ENCODE measurements around the gene SLCO1B1.
"Not testable (repeated sequence)": the region's sequence is repeated elsewhere in the genome, so short reads cannot be mapped to it uniquely, and the experiment has no call there.

SLCO1B1 gene, protein sequence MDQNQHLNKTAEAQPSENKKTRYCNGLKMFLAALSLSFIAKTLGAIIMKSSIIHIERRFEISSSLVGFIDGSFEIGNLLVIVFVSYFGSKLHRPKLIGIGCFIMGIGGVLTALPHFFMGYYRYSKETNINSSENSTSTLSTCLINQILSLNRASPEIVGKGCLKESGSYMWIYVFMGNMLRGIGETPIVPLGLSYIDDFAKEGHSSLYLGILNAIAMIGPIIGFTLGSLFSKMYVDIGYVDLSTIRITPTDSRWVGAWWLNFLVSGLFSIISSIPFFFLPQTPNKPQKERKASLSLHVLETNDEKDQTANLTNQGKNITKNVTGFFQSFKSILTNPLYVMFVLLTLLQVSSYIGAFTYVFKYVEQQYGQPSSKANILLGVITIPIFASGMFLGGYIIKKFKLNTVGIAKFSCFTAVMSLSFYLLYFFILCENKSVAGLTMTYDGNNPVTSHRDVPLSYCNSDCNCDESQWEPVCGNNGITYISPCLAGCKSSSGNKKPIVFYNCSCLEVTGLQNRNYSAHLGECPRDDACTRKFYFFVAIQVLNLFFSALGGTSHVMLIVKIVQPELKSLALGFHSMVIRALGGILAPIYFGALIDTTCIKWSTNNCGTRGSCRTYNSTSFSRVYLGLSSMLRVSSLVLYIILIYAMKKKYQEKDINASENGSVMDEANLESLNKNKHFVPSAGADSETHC

DNA sequence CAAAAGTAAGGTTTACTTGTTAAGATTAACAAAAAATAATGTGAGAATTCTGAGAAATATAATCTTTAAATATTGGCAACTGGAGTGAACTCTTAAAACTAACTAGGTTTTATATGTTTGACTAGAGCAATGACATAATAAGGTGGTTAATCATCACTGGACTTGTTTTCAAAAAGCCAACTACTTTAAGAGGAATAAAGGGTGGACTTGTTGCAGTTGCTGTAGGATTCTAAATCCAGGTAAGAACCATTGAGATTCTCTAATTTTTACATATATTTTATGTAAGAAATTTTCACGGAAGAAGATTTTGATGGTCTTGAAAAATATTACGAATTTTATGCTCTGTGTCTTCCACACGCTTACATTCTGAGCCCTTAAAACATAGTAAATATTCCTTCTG, at the start of gene SLCO1B1:
SLCO1B1 (plus strand) TSS at position 197 of the 400 bp plus-strand sequence. CDS start 10,381 bp downstream, outside the sequence.
- DNase-seq, result no peak

DNA sequence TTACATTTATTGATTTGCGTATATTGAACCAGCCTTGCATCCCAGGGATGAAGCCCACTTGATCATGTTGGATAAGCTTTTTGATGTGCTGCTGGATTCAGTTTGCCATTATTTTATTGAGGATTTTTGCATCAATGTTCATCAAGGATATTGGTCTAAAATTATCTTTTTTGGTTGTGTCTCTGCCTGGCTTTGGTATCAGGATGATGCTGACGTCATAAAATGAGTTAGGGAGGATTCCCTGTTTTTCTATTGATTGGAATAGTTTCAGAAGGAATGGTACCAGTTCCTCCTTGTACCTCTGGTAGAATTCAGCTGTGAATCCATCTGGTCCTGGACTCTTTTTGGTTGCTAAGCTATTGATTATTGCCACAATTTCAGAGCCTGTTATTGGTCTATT, 46.2 kb upstream of the SLCO1B1 start:
- DNase-seq, result not testable (repeated sequence)

DNA sequence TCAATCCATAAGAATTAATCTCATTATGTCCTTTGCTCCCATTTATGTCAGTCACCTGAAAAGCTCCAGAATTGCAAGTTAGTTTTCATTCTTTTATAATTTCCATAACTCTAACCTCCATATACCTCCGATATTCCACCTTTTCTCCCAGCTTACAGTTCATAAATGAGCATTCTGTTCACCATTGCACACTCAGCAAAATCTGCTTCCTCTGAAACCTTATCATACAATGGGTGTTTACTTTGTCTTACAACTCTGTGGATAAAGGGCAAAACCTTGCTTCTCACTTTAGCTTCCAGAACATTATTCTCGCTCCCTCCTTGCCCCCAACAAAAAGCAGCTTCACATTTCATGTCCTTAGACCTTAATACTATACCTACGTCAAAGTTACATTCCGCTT, 19.3 kb upstream of the SLCO1B1 start:
- DNase-seq, result no peak

DNA sequence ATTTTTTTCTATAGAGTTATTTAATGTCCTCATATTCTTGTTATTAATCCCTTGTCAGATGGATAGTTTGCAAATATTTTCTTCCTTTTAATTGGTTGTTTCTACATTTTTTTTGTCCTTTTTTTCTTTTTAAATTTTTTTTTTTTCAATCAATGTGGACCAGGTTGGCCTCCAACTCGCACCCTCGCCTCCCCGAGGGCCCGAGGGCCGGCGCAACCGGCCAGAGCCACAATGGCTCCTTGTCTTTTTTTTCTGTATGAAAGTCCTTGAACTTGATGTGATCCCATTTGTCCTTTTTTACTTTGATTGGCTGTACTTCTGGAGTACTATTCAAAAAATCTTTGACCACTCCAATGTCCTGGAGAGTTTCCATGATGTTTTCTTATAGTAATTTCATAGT, 17.7 kb upstream of the SLCO1B1 start:
- DNase-seq, result no peak

DNA sequence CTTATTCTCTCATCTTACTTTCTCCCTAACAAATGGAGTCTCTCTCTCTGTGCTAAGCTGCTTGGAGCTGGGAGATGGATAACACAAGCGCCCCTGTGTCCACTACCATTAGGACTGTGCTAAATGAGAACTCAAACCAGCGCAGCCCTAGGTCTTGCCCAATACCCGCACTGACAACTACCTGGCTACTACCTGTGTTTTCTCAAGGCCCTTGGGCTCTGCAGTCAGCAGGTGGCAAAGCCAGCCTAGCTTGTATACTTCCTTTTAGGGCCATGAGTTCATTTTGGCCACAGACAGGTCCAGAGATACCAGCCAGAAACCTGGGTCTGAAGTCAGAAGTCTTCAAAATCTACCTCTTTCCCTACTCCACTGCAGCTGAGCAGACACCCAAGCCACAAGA, 13.0 kb upstream of the SLCO1B1 start:
- DNase-seq, result no peak

DNA sequence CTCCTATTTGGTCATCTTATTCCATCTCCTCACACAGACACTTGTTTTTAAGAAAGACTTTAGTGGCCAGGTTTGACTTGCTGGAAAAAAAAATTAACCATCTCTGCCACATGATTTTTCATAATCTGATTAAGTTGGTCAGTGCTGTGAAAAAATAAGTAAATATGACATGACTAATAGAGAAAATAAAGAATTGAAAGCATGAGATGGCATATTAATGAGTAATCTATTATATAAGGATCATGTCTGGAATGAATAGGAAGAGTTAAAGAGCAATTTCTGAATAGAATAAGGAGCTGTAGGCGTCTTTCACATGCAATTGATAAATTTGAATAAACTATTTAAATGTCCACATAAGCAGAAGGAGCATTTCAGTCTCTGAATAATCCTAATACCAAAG, 12.2 kb upstream of the SLCO1B1 start:
- DNase-seq, result no peak

DNA sequence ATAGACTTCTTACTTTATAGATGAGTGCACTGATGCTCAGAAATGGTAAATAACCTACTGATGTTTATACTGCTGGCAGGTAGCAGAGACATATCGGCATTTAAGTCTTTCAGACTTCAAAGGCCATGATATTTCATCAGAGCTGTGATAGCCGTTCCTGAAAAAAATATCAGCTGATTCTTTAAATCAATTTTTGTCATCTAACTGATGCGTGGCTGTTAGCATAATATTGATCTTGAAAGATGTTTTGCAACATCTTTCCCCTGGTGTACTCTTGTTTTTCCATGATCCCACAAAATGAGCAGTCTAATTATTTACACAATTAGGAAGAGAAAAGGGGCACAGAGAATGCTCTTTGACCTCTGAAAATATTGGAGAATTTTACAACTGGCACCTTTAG, 1.6 kb upstream of the SLCO1B1 start:
- no peak for DNase-seq

DNA sequence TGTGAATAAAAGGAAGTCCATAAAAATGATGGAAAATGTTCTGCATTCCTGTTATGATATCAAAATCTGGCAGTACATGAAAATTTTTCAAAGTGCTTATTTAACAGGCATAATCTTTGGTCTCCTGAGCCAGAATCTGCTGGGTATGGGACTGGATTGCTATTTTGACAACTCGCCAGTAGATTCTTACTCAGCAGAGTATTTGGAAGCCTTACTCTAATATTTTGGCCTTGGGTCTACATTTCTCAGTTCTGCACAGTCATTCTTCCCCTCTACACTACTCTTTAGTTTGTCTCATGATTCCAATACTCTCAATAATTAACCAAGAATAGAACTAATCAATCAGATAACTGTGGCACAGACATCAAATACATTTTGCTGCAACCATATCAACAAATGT, 1.1 kb upstream of the SLCO1B1 start:
- no peak for DNase-seq

DNA sequence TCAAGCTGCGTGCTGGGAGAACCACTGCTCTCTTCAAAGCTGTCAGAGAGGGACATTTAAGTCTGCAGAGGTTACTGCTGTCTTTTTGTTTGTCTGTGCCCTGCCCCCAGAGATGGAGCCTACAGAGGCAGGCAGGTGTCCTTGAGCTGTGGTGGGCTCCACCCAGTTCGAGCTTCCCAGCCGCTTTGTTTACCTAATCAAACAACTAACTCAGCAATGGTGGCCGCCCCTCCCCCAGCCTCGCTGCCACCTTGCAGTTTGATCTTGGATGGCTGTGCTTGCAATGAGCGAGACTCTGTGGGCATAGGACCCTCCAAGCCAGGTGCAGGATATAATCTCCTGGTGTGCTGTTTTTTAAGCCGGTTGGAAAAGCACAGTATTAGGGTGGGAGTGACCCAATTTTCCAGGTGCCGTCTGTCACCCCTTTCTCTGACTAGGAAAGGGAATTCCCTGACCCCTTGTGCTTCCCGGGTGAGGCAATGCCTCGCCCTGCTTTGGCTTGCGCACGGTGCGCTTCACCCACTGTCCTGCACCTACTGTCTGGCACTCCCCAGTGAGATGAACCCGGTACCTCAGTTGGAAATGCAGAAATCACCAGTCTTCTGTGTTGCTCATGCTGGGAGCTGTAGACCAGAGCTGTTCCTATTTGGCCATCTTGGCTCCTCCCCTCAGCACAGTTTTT, 6.5 kb downstream of the SLCO1B1 start:
- DNase-seq, result not testable (repeated sequence)

DNA sequence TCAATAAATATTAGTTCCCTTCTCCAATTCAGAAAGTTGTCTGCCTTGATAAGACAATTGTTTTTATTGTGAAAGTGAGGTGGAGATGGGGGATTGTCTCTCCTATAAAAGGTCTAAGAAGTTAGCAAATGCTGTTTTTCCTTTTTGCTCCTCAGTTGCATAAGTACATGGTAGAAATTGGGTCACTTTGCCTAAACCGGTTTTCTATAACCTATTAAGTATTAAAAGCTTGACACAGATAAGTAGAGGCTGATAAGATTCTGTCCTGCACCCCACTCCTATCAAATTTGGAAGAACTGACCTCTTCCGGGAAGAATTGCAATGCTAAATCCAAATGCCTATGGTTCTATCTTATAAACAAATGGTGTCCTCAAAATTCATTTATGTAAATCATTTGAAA, 7.0 kb downstream of the SLCO1B1 start:
- DNase-seq, result no peak

DNA sequence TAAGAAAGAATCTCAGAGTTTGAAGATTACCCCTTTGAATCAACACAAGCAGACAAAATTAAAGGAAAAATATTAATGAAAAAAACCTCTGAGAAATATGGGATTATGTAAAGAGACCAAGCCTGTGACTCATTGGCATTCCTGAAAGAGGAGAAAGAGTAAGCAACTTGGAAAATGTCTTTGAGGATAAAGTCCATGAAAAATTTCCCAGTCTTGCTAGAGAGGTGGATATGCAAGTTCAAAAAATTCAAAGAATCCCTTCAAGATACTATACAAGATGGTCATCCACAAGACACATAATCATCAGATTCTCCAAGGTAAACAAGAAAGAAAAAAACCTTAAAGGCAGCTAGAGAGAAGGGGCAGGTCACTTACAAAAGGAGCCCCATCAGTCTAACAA, 13.3 kb downstream of the SLCO1B1 start:
- no peak for DNase-seq

DNA sequence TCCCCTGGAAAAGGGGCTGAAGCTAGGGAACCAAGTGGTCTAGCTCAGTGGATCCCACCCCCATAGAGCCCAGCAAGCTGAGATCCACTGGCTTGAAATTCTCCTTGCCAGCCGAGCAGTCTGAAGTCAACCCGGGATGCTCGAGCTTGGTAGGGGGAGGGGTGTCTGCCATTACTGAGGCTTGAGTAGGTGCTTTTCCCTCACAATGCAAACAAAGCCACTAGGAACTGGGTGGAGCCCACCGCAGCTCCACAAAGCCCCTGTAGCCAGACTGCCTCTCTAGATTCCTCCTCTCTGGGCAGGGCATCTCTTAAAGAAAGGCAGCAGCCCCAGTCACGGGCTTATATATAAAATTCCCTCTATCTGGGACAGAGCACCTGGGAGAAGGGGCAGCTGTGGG, 18.9 kb downstream of the SLCO1B1 start:
- DNase-seq, result not testable (repeated sequence)

DNA sequence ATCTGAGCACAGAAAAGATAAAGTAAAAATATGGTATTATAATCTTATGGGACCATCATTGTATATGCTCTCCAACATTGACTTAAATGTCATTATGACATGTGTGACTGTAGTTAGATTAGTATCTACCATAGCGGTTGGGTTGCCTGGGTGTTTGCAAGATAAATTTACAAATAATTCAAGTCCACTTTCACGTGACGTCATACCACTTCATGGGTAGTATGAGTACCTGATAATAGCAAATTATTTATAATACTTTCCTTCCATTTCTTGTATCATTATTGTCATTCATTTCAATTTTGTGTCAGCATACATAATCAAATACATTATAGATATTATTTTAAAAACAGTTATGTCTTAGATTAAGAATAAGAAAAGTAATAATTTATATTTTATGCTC, 20.2 kb downstream of the SLCO1B1 start:
- DNase-seq, result no peak

DNA sequence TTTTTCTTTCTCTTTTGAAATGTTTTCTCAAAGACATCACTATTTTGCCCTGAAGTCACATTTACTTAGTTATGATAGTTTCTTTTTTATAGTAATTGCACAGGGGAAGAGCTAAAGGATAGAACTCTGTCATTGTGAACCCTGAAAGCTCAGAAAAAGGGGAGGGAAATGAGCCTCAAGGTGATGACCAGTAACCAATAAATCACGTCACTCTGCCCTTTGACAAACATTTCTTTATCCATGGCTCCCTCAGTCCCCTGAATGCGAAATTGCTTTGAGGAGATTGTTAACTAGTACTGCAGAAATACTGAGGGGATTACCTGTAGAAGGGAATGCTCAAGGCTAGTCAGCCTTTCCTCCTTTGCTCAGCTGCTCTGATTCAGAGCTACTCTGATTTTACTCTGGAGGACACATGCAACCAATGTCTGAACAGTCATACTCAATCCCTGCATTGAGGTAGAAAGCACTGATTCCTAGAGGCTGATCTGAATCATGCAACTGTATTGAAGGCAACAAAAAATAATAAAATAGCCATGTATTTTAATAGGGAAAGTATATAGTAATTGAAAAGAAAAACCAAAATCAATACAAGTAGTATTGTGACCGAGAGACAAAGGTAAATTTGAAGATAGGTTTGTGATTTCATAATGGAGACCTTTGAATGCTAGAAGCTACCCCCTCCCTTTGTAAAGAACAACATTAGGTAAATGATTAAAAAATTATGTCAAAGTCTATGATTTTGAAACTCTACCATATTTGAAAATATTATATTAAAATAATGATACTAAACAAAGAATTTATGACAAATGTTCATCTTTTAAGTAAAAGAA, 24.7 kb downstream of the SLCO1B1 start:
- DNase-seq, result no peak

DNA sequence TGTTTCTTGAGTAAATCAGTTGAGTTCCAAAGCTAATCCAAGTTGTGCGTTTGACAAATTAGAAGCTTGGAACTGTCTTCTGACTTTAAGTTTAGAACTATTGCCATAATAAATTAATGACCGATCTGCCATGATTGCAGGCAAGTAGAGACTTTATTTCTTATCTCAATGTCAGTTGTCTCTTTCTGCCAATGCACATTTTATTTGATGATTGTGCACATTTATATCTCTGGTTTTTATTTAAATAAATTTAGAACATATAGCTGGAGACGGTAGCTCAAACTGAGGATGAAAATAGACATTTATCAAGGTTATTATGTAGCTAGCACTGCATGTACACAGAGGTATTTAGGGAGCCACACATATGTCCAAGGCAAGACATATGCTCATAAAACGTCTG, 34.1 kb downstream of the SLCO1B1 start:
- DNase-seq, result no peak

DNA sequence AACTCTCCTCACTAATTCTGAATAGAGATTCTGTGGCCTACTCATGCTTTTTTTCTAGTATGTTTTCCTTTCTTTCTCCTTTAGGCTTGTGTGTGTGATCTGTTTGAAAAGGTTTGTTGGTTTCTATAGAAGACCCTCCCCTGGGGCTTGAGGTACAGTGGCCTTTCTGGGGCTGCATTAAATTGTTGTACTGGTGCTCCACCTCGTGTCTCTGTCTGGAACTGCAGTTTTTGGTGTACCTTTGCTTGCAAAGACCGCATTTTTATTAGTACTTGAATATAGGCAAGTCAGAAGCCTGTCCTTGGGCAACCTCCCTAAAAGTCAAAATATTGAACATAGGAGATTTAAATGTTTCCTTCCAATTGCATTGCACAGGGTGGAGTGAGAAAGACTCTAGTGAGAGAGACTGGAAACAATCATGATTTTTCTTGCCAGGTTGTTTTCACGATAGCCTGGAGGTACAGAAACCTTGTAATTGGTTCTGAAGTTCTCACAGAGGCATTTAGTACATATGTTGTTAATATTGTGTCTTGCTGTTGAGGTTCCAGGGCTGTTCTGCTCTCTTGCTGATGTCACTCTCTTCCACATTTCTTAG, 39.0 kb downstream of the SLCO1B1 start:
- peak; percentile 71 for DNase-seq

DNA sequence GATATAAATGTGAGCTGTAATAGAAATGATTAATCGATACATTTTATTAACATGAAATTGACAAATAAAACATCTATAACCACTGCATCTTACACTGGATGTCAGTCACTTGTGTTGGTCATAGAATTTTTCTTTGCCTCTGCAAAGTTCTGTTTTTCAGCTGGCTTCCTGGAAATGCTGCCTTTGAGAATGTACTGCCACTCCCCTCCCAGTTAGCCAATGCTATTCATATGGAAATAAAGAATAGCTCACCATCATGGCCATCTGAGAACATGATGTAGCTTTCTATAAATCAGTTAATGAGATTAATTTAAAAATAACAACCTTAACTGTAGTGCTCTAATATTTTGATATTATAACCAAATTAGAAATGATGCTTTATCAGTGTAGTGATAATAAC, 41.1 kb downstream of the SLCO1B1 start:
- no peak for DNase-seq

DNA sequence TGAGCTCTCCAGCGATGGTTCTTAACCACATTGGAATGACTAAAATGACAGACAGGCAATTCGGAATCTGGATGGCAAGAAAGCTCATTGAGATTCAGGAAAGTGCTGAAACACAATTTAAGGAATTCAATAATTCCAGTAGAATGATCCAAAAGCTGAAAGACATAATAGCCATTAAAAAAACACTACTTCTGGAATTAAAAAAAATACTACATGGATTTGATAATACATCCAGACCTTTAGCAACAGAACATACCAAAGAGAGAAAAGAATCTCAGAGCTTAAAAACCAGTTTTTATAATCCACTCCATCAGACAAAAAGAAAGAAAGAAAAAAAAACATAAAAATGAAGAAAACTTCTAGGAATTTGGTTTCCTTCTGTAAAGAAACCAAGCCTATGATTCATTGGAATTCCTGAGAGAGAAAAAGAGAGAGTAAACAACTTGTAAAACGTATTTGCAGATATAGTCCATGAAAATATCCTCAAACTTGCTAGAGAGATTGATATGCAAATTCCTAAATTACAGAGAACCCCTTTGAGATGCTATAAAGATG, 52.8 kb downstream of the SLCO1B1 start:
- DNase-seq, result no peak

DNA sequence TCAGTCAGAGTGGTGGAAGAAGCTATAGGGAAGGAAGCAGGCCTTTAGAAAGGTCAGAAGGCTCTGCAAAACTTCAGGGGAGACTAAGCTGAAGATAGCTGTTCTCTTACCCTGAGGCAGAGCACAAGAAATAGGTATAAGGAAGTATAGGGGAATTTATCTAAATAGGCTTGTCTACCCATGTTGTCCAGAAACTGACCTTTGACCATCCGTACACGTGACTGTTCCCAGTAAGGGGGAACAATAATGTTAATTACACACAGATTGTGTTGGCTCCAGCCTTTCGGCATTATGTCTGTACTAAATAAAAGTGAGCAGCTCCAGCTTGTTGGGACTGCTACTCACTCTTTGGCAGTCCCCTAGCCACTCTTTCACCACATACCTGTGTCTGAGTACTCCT, 59.0 kb downstream of the SLCO1B1 start:
- DNase-seq, result no peak

DNA sequence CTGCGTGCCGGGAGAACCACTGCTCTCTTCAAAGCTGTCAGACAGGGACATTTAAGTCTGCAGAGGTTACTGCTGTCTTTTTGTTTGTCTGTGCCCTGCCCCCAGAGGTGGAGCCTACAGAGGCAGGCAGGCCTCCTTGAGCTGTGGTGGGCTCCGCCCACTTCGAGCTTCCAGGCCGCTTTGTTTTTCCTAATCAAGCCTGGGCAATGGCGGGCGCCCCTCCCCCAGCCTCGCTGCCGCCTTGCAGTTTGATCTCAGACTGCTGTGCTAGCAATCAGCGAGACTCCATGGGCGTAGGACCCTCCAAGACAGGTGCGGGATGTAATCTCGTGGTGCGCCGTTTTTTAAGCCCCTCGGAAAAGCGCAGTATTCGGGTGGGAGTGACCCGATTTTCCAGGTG, 83.4 kb downstream of the SLCO1B1 start:
- not testable (repeated sequence) for DNase-seq

DNA sequence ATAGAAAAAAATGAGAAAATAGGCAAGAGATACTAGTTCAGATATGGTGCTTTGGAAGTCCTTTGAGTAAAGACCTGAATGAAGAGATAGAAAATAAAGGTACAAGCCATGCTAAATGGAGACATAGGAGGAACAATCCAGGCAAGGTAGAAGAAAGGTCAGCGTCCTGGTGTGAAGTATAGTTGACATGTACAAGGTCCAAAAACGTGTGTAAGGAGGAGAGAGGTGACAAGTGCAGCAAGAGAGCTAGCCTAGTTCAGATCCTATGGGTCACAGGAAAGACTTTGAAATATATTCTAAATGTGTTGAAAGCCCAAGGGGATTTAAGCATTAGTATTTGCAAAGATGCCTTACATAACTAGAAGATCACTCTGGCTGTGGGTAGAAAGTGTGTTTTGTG, 88.2 kb downstream of the SLCO1B1 start:
- DNase-seq, result no peak

DNA sequence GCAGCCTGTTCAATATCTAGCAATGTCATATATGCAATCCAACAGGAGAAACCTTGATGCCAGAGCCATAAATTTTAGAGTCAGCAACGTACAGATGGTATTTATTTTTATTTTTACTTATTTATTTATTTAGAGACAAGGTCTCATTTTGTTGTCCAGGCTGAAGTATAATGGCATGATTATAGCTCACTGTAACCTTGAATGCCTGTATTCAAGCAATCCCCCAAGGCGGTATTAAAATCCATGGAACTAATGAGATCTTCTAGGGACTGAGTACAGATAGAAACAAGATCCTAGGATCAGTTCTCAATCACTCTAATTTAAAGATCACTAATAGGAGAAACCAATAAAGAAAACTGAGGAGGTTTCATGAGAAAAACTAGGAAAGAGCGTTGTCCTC, 89.3 kb downstream of the SLCO1B1 start:
- DNase-seq, result no peak
